Measurements from ENCODE around the gene CHAT.
A peak's percentile ranks its signal among the peaks of the same experiment; 100 is the strongest.

The CHAT gene

GRCh38 chr10:49656845-49657493 lies 43.1 kb downstream of the CHAT start:
- no peaks in the 10 kb centered on the region for H3K36me3 ChIP-seq (ENCODE audit: low read depth)
- ATAC-seq (ENCODE audit: low read depth) (no peak), DNase-seq (ENCODE audit: low spot score) (no peak)
- H3K27me3 ChIP-seq (ENCODE audit: insufficient read depth, poor library complexity, severe bottlenecking), result no peaks in the 10 kb centered on the region
- no peak overlapping the region for H3K4me3 ChIP-seq (ENCODE audit: severe bottlenecking)
- no peak overlapping the region for H3K27ac ChIP-seq (ENCODE audit: poor library complexity, severe bottlenecking)
- no peaks in the 10 kb centered on the region for H3K4me1 ChIP-seq (ENCODE audit: insufficient read depth, poor library complexity, severe bottlenecking)
- H3K9me3 ChIP-seq (ENCODE audit: severe bottlenecking), result no peaks in the 10 kb centered on the region
- no peak for TF ChIP-seq CTCF (IDR thresholded peaks at IDR 0.05; ENCODE audit: poor library complexity, severe bottlenecking)

GRCh38 chr10:49657606-49658005 lies 43.8 kb downstream of the CHAT start:
- H3K36me3 ChIP-seq (ENCODE audit: low read depth), result no peaks in the 10 kb centered on the region
- H3K9me3 ChIP-seq (ENCODE audit: severe bottlenecking), result no peaks in the 10 kb centered on the region
- H3K4me3 ChIP-seq (ENCODE audit: severe bottlenecking), result no peak overlapping the region
- no peaks in the 10 kb centered on the region for H3K4me1 ChIP-seq (ENCODE audit: insufficient read depth, poor library complexity, severe bottlenecking)
- TF ChIP-seq CTCF (IDR thresholded peaks at IDR 0.05; ENCODE audit: poor library complexity, severe bottlenecking), result no peak
- no peaks in the 10 kb centered on the region for H3K27me3 ChIP-seq (ENCODE audit: insufficient read depth, poor library complexity, severe bottlenecking)
- DNase-seq (ENCODE audit: low spot score) (no peak), ATAC-seq (ENCODE audit: low read depth) (no peak)
- no peak overlapping the region for H3K27ac ChIP-seq (ENCODE audit: poor library complexity, severe bottlenecking)

GRCh38 chr10:49661140-49661856 lies 47.5 kb downstream of the CHAT start:
- Histone ChIP-seq H3K4me3 (ENCODE audit: severe bottlenecking) (no peak overlapping the region), H3K4me1 (ENCODE audit: insufficient read depth, poor library complexity, severe bottlenecking) (no peaks in the 10 kb centered on the region), H3K9me3 (ENCODE audit: severe bottlenecking) (no peaks in the 10 kb centered on the region), H3K36me3 (ENCODE audit: low read depth) (no peaks in the 10 kb centered on the region), H3K27me3 (ENCODE audit: insufficient read depth, poor library complexity, severe bottlenecking) (no peaks in the 10 kb centered on the region), H3K27ac (ENCODE audit: poor library complexity, severe bottlenecking) (no peak overlapping the region)
- no peak for TF ChIP-seq CTCF (IDR thresholded peaks at IDR 0.05; ENCODE audit: poor library complexity, severe bottlenecking)
- ATAC-seq (ENCODE audit: low read depth) (peak; percentile 68), DNase-seq (ENCODE audit: low spot score) (no peak)

GRCh38 chr10:49662169-49662830 lies 48.5 kb downstream of the CHAT start:
- Histone ChIP-seq H3K27ac (ENCODE audit: poor library complexity, severe bottlenecking) (no peak overlapping the region), H3K9me3 (ENCODE audit: severe bottlenecking) (no peaks in the 10 kb centered on the region), H3K4me1 (ENCODE audit: insufficient read depth, poor library complexity, severe bottlenecking) (no peaks in the 10 kb centered on the region), H3K36me3 (ENCODE audit: low read depth) (no peaks in the 10 kb centered on the region), H3K4me3 (ENCODE audit: severe bottlenecking) (no peak overlapping the region), H3K27me3 (ENCODE audit: insufficient read depth, poor library complexity, severe bottlenecking) (no peaks in the 10 kb centered on the region)
- ATAC-seq (ENCODE audit: low read depth) (no peak), DNase-seq (ENCODE audit: low spot score) (no peak)
- no peak for TF ChIP-seq CTCF (IDR thresholded peaks at IDR 0.05; ENCODE audit: poor library complexity, severe bottlenecking)
